Measurements from ENCODE around the gene TALDO1. TPM values are rescaled to one million over a fixed set of nuclear protein-coding genes. Genes with fewer than 3 reads are reported as not detected.
"Not testable (repeated sequence)": the region's sequence is repeated elsewhere in the genome, so short reads cannot be mapped to it uniquely, and the experiment has no call there.

TALDO1 gene
- total RNA-seq, 1 experiment from 2014 or later: 229 TPM

GRCh38 chr11:728901-729491, 18.3 kb upstream of the TALDO1 start:
- DNase-seq (ENCODE audit: low spot score): no peak
- in situ Hi-C loops (cut with HindIII; ENCODE audit: low sequenced_read_pairs): no loop called here

GRCh38 chr11:729492-730074, 17.7 kb upstream of the TALDO1 start:
- DNase-seq (ENCODE audit: low spot score): no peak
- in situ Hi-C loops (cut with HindIII; ENCODE audit: low sequenced_read_pairs): no loop called here

- in situ Hi-C loops (cut with HindIII; ENCODE audit: low sequenced_read_pairs): no loop called here
- DNase-seq (ENCODE audit: low spot score): no peak
Measured at GRCh38 chr11:733072-733471, 14.2 kb upstream of the TALDO1 start.

GRCh38 chr11:734541-734940, 12.7 kb upstream of the TALDO1 start:
- in situ Hi-C loops (cut with HindIII; ENCODE audit: low sequenced_read_pairs); DNase-seq (ENCODE audit: low spot score): not testable (repeated sequence)

GRCh38 chr11:737366-737765, 9.9 kb upstream of the TALDO1 start:
- no peak for DNase-seq (ENCODE audit: low spot score)
- in situ Hi-C loops (cut with HindIII; ENCODE audit: low sequenced_read_pairs): no loop called here

GRCh38 chr11:737899-738298, 9.4 kb upstream of the TALDO1 start:
- in situ Hi-C loops (cut with HindIII; ENCODE audit: low sequenced_read_pairs); DNase-seq (ENCODE audit: low spot score): not testable (repeated sequence)

GRCh38 chr11:742156-742546, 5.1 kb upstream of the TALDO1 start:
- DNase-seq (ENCODE audit: low spot score): no peak
- in situ Hi-C loops (cut with HindIII; ENCODE audit: low sequenced_read_pairs): no loop called here

GRCh38 chr11:742571-743201, 4.6 kb upstream of the TALDO1 start:
- no peak for DNase-seq (ENCODE audit: low spot score)
- in situ Hi-C loops (cut with HindIII; ENCODE audit: low sequenced_read_pairs): no loop called here

GRCh38 chr11:745428-745827, 1.8 kb upstream of the TALDO1 start:
- DNase-seq (ENCODE audit: low spot score): no peak
- in situ Hi-C loops (cut with HindIII; ENCODE audit: low sequenced_read_pairs): no loop called here

GRCh38 chr11:746289-747157, 741 bp upstream of the TALDO1 start:
- in situ Hi-C loops (cut with HindIII; ENCODE audit: low sequenced_read_pairs): no loop called here

GRCh38 chr11:748007-748359, 719 bp downstream of the TALDO1 start:
- no peak for DNase-seq (ENCODE audit: low spot score)
- in situ Hi-C loops (cut with HindIII; ENCODE audit: low sequenced_read_pairs): no loop called here

More at GRCh38 chr11:746289-747157, 741 bp upstream of the TALDO1 start:
- DNase-seq (ENCODE audit: low spot score): peak; percentile 44

- DNase-seq (ENCODE audit: low spot score): no peak
- in situ Hi-C loops (cut with HindIII; ENCODE audit: low sequenced_read_pairs): loop anchor here (25.0 kb wide), 1 partner anchor 87 kb away; no protein-coding TSS in a partner anchor
Measured at GRCh38 chr11:749731-750130, 2.5 kb downstream of the TALDO1 start.

- in situ Hi-C loops (cut with HindIII; ENCODE audit: low sequenced_read_pairs): loop anchor here (25.0 kb wide), 1 partner anchor 98 kb away; no protein-coding TSS in a partner anchor
- DNase-seq (ENCODE audit: low spot score): no peak
Measured at GRCh38 chr11:760236-760635, 13.0 kb downstream of the TALDO1 start.

- no peak for DNase-seq (ENCODE audit: low spot score)
- in situ Hi-C loops (cut with HindIII; ENCODE audit: low sequenced_read_pairs): loop anchor here (25.0 kb wide), 1 partner anchor 99 kb away; no protein-coding TSS in a partner anchor
Measured at GRCh38 chr11:761526-762108, 14.4 kb downstream of the TALDO1 start.

GRCh38 chr11:762421-763072, 15.3 kb downstream of the TALDO1 start:
- DNase-seq (ENCODE audit: low spot score): peak; percentile 80
- in situ Hi-C loops (cut with HindIII; ENCODE audit: low sequenced_read_pairs): loop anchor here (25.0 kb wide), 1 partner anchor 100 kb away; no protein-coding TSS in a partner anchor

GRCh38 chr11:763073-763463, 15.8 kb downstream of the TALDO1 start:
- in situ Hi-C loops (cut with HindIII; ENCODE audit: low sequenced_read_pairs): loop anchor here (25.0 kb wide), 1 partner anchor 101 kb away; no protein-coding TSS in a partner anchor
- no peak for DNase-seq (ENCODE audit: low spot score)

GRCh38 chr11:763549-764321, 16.5 kb downstream of the TALDO1 start:
- in situ Hi-C loops (cut with HindIII; ENCODE audit: low sequenced_read_pairs): loop anchor here (25.0 kb wide), 1 partner anchor 101 kb away; no protein-coding TSS in a partner anchor
- no peak for DNase-seq (ENCODE audit: low spot score)
